ENCODE measurements around the gene BICD2.

Gene BICD2

GRCh38 chr9:92665836-92666235 lies 98.8 kb downstream of the BICD2 start:
- no peak for DNase-seq

GRCh38 chr9:92664394-92665152 lies 100.1 kb downstream of the BICD2 start:
- no peak for DNase-seq

- no peak for DNase-seq
Observed at GRCh38 chr9:92663951-92664350, 100.7 kb downstream of the BICD2 start.

- DNase-seq = no peak
Observed at GRCh38 chr9:92663126-92663525, 101.5 kb downstream of the BICD2 start.

GRCh38 chr9:92661743-92662142 lies 102.9 kb downstream of the BICD2 start:
- DNase-seq = no peak
